NCI-H748 (cell line): ENCODE measurements around the gene DDX41.

Experiments used
- DNase-seq: peaks from one replicate; lab custom pipeline; 2025; ENCODE audit not compliant: unreplicated experiment; lab: John Stamatoyannopoulos, UW

DDX41 gene

DNA sequence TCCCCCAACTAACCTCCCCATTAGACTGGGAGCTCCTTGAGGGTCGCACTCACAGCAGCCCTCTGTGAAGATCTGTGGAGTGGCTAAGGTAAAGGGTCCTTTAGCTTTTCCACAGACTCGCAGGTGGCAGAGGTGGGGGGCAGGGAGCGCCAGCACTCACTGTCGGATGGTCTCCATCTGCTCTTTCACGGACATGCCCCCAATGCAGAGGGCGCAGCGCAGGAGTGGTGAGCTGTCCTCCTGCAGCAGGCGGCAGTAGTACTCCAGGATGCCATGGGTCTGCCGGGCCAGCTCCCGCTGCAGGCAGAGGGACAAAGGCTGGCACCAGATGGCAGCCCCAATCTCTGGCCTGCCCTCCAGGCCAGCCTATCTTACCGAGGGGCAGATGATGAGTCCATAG lies 2.2 kb downstream of the DDX41 start:
- DNase-seq = no peak

GRCh38 chr5:177513500-177513899 lies 3.3 kb downstream of the DDX41 start:
- no peak for DNase-seq

GRCh38 chr5:177512736-177513380 lies 3.9 kb downstream of the DDX41 start:
- DNase-seq = no peak

- no peak for DNase-seq
Measured at GRCh38 chr5:177511796-177512675, 4.7 kb downstream of the DDX41 start.

DNA sequence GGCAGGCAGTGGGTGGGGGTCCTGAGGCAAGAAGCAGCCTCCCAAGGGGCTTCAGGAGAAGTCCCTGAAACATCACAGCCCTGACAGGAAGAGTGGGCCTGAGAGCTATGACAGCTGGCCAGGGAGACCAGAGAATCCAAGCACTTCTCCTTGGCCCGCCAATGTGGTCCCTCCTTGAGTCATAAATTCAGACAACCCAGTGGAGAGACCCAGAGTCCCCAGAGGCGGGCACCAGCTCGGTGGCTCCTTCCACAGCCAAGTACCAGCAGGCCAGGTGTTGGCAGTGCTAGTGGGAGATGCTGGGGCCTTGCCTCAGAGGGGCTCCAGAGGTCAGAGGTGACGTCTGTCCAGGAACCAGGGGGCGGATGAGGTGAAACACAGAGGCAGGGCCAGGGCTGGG lies 5.6 kb downstream of the DDX41 start:
- DNase-seq = no peak

GRCh38 chr5:177510567-177511053 lies 6.2 kb downstream of the DDX41 start:
- DNase-seq = no peak

GRCh38 chr5:177509991-177510566 lies 6.7 kb downstream of the DDX41 start:
- DNase-seq = no peak

DNA sequence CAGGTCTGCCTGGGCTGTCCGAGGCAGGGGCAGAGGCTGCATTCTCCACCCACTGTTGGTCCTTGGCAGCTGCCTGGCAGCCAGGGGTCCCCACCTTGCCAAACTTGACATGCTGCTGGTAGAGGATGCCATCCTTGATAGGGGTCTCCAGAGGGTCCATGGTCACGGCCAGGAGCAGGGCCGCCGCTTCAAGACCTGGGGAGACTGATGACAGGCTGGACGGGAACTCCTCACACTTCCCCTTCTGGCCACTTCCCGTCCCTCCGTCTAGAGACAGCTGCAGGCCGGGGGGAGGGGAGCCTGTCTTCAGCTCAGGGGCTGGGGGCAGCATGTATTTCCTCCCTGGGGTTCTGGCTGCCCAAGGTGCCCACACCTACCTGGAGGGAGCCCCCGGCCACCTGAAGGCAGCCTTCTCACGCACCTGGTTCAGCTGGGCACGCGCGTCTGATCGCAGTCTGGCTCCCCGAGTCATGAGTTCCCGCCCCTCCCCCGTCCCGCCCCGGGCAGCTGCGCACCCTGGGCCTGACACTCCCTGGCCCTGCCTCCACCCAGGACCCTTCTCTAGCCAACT lies 7.3 kb downstream of the DDX41 start, which contains the start of gene DOK3:
Gene DOK3 (minus strand): TSS at position 446 of the 571 bp plus-strand sequence. CDS start 286 bp downstream, at position 160.
- no peak for DNase-seq

- no peak for DNase-seq
Measured at GRCh38 chr5:177508837-177509236, 7.9 kb downstream of the DDX41 start.

DNA sequence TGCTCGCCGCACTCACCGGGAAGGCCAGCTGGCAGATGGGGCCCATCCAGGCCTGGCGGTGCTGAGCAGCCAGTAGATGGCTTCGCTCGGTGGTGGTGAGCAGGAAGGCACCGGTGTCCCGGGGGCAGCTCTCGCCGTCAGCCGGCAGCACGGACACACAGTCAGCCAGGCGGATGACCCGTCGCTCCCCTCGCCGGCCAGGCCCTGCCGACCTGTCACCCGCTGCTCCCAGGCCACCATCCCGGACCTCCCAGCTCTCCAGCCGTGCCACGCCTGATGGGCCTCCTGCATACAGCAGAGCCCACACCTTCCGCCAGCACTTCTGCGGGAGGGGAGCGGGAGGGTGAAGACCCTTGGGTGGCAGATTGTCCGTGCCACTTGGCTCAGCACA lies 8.5 kb downstream of the DDX41 start:
- no peak for DNase-seq

DNA sequence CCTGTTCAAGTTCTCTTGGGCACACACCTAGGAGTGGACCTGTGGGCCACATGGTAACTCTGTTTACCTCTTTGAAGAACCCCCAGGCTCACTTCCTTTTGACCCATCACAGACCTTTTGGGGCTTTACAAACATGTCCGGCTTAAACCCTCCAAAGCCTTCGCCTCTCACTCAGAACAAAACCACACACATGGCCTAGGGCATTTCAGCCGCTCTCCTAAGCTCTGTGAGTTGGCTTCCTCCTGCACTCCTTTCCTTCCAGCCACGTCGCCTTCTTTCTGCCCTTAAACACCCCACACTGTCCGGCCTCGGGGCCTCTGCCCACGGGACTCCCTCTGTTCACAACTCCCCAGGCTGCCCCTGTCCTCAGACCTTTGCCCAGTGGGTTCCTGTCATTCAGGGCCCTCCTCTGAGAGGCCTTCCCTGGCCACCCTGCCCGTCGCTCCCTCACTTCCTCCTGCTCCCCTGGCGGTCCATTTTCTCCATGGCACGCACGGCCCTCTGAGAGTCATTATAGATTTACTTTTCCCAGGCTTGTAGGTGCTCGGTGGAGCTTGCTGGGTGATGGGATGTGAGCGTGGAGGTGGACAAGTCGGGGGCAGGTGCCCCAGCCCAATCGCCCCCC lies 9.1 kb downstream of the DDX41 start:
- DNase-seq = no peak

- DNase-seq = peak; percentile 8
Measured at GRCh38 chr5:177507165-177507564, 9.6 kb downstream of the DDX41 start.

GRCh38 chr5:177505075-177505474 lies 11.7 kb downstream of the DDX41 start:
- no peak for DNase-seq

DNA sequence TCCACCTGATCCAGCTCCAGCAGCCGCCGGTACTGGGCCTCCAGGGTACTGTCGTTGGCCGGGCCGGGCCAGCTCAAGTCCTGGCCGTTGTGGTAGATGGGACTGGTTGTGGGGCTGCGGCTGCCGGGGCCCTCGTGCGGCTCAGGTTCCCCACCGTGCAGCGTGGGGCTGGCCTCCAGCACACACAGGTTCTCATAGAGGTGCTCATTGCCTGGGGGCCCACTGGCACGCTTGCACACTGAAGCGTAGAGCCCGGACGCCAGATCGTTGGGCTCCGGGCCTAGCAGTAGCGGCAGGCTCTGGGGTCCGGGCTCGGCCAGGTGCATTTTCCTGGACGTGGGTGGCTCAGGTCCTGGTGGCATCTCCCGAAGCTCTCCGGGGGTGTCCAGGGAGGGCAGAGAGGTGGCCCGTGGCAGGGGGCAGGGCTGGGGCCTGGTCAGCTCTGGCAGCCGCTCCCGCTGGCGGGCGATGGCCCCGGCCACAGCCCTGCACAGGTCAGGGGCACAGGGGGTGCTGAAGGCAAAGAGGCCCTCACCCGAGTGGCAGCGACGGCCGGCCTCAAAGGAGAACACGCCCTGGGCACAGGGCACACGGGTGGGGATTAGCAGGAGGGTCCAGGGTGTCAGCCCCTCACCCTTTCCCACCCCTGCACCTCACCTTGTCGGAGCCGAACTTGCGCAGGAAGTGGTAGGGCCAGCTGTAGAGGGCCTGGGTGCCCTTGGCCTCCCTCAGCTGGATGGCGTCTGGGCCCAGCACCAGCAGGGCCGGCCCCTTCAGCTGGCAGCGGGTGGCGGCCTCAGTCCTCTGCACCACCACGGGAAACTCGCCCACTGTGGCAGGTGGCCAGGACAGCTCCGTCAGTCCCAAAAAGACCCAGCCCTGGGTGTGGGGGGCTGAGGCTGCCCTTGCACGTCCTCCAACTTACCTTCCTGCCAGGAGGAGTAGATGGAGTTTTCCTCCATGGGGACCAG lies 12.4 kb downstream of the DDX41 start:
- no peak for DNase-seq

DNA sequence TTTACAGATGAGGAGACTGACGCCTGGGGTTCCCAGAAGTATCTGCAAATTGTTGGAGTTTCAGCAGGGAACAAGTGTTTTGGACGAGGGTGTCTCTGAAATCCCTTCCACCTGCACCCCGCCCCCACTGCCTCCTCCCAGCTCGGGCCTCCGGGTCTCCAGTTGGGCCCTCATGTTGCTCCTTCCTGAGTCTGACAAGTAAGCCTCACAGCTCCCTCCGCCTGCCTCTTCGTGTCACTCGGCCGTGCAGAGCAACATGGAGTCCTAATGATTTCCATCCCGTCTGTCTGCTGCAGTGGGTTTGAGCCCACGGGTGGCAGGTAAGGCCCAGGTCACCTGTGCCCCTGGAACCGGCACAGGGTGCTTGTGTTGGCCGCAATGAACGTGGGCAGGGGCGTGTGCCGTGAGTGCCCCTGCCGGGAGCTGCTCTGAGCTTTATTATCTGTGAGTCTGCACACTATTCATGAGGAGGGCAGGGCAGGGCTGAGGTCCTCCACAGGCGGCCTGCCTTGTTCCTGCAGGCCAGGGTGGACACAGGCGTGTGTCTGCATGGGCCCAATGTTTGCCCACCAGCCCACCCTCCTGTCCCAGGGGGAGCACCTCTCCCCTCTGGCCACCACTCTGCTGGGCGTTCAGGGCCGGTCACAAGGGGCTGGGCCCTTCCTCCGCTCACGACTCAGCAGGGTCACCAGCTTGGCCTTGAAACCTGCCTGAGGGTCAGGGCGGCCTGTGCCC lies 13.2 kb downstream of the DDX41 start:
- no peak for DNase-seq

DNA sequence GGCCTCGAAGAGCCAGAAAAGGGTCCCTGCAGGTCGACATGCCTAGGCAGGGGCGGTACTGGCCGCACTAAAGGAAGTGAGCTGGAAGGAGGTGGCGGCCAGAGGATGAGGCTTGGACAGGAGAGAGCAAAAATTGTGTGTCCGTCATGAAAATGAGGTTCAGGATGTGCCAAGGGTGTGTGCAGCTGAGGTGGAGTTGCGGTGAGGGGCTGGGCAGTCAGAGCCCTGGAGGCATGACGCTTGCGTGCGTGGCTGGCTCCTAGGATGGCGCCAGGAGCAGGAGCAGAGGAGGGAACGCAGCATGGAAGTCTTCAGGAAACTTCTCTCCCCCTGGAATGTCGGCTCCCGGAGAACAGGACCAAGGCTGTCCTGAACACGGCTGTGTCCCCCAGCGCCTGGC lies 13.9 kb downstream of the DDX41 start:
- DNase-seq = no peak

DNA sequence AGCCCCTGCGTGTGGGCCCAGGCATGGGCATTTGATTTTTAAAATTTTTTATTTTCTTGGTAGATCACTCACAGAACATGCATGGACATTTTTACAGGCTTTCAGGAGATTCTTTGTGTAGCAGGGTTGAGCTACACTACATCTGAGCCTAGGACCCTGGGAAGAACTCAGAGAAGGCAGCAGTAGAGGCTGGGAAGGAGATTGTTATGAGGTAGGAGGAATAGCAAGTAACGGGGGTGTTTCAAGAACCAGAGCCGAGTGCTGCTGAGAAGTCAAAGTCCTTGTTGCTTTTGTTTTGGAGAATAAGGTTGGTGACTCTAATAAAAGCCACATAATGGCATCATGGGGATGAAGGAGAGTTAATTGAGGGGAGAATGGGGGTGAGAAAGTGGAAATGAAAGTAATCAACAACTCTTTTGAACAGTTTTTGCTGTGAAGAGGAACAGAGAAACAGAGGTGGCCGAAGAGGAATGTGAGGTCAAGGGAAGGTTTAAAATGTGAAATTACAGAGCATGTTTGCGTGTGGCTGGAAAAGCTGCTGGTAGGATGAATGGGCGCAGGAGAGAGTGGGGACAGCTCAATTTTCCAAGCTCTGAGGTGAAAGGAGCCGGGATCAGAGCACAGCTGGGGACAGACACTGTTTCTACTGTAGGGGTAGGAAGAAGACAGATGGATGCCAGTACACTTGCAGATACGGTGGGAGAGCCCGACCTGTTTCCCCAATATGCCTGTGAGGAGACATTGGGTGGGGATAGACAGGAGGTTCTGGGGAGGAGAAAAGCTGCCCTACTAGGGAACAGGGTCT lies 14.7 kb downstream of the DDX41 start:
- no peak for DNase-seq
